AG08395 (cell line): ENCODE results near the gene SHROOM3.
"Not testable (repeated sequence)": the region's sequence is repeated elsewhere in the genome, so short reads cannot be mapped to it uniquely, and the experiment has no call there.

Experiments used
- DNase-seq: peaks from one replicate; pipeline ENCODE4 v3.0.0; 2012; ENCODE audit warnings: mixed read lengths, low spot score

The SHROOM3 gene

GRCh38 chr4:76697129-76697803, 262.2 kb downstream of the SHROOM3 start:
- DNase-seq: no peak

GRCh38 chr4:76698141-76698540, 263.1 kb downstream of the SHROOM3 start:
- no peak for DNase-seq

GRCh38 chr4:76699751-76700310, 264.8 kb downstream of the SHROOM3 start:
- DNase-seq: no peak

GRCh38 chr4:76702440-76703122, 267.6 kb downstream of the SHROOM3 start:
- DNase-seq: no peak

GRCh38 chr4:76703123-76703490, 268.1 kb downstream of the SHROOM3 start:
- no peak for DNase-seq

GRCh38 chr4:76703676-76704075, 268.6 kb downstream of the SHROOM3 start:
- no peak for DNase-seq

GRCh38 chr4:76704133-76704881, 269.3 kb downstream of the SHROOM3 start:
- no peak for DNase-seq

GRCh38 chr4:76705472-76705871, 270.4 kb downstream of the SHROOM3 start:
- DNase-seq: no peak

GRCh38 chr4:76706581-76706980, 271.6 kb downstream of the SHROOM3 start:
- no peak for DNase-seq

GRCh38 chr4:76708971-76709771, 274.1 kb downstream of the SHROOM3 start:
- no peak for DNase-seq

GRCh38 chr4:76709772-76710090, 274.7 kb downstream of the SHROOM3 start:
- no peak for DNase-seq

- no peak for DNase-seq
Observed at GRCh38 chr4:76712564-76712963, 277.5 kb downstream of the SHROOM3 start.

GRCh38 chr4:76714226-76714625, 279.2 kb downstream of the SHROOM3 start:
- no peak for DNase-seq

- DNase-seq: no peak
Observed at GRCh38 chr4:76716020-76716419, 281.0 kb downstream of the SHROOM3 start.

- DNase-seq: no peak
Observed at GRCh38 chr4:76716658-76717057, 281.6 kb downstream of the SHROOM3 start.

- no peak for DNase-seq
Observed at GRCh38 chr4:76717431-76717830, 282.4 kb downstream of the SHROOM3 start.

- no peak for DNase-seq
Observed at GRCh38 chr4:76718021-76718420, 283.0 kb downstream of the SHROOM3 start.

GRCh38 chr4:76718831-76719230, 283.8 kb downstream of the SHROOM3 start:
- DNase-seq: no peak

GRCh38 chr4:76720121-76720520, 285.1 kb downstream of the SHROOM3 start:
- no peak for DNase-seq

- DNase-seq: not testable (repeated sequence)
Observed at GRCh38 chr4:76722146-76722545, 287.1 kb downstream of the SHROOM3 start.

GRCh38 chr4:76722838-76723237, 287.8 kb downstream of the SHROOM3 start:
- DNase-seq: no peak

GRCh38 chr4:76723373-76723772, 288.3 kb downstream of the SHROOM3 start:
- DNase-seq: no peak
